ENCODE results near the gene LRP1B. TPM values are rescaled to one million over a fixed set of nuclear protein-coding genes. Genes with fewer than 3 reads are reported as not detected.

Gene LRP1B
- total and polyA plus RNA-seq, 2 experiments from 2014 or later: not detected

DNA sequence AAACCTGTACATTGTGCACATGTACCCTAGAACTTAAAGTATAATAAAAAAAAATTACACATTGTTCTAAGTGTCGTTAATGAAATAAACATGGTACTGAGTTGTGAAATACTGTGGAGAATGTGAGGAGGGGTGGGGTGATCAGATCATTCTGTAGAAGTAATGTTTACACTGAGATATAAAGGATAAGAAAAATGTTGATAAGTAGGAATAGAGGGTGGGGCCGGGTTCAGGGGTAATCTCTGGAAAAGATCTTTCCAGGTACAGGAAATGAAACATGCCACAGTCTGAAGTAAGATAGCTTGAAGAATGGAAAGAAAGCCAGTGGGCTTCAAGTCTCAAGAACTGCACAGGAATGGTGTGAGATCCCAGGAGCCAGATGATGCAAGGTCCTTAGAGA lies 1482.4 kb downstream of the LRP1B start:
- Histone ChIP-seq H3K36me3 (ENCODE audit: low read depth) (no peaks in the 10 kb centered on the region), H3K4me1 (ENCODE audit: insufficient read depth) (no peaks in the 10 kb centered on the region), H3K9me2 (ENCODE audit: insufficient read depth) (no peaks in the 10 kb centered on the region), H3K9me3 (ENCODE audit: low read depth) (no peaks in the 10 kb centered on the region), H3K79me2 (ENCODE audit: insufficient read depth) (no peaks in the 10 kb centered on the region), H3K9ac (no peak overlapping the region), H3K4me3 (no peak overlapping the region), H3K4me2 (ENCODE audit: unreplicated experiment) (no peak overlapping the region), H2AFZ (no peak overlapping the region), H3K27me3 (replicated peaks; ENCODE audit: insufficient read depth) (no peaks in the 10 kb centered on the region), H3F3A (ENCODE audit: insufficient read depth) (no peaks in the 10 kb centered on the region; the same call in 1 of the 2 replicates), H4K20me1 (ENCODE audit: insufficient read depth) (no peaks in the 10 kb centered on the region), H3K27ac (no peak overlapping the region)
- 32 to 36% methylated on average over 2 of the region's 2 CpGs for WGBS, 2 experiments (ENCODE audit: low coverage in 1 of 2, low lambda C conversion rate in 2 of 2, missing lambda C conversion rate in 2 of 2)
- DNase-seq: no peak
- no peak for TF ChIP-seq EZH2 (IDR thresholded peaks at IDR 0.05; ENCODE audit: insufficient read depth, poor library complexity, severe bottlenecking)
- no peak for TF ChIP-seq EZH2phosphoT487 (IDR thresholded peaks at IDR 0.05; ENCODE audit: insufficient read depth, low read depth)
- in situ Hi-C loops (cut with MboI): no loop called here

DNA sequence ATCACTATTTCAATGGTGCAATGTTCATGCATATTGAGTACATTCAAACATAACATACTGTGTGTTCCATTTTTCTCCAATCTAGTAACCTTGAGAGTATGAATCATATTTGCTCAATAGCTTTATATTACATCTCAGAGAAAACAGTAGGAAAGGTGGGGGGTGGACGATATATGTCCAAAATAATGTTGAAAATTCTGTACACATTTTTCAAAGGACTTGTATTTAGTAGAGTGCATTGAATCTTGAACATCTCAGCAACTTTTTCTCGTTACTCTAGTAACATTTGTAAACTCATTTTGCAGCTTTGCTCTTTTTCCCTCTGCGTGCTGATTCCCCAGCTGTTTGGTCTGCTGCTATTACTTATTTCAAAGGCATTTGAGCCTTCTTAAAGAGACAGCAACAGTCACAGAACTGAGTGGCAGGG lies 1487.0 kb downstream of the LRP1B start:
- no peaks in the 10 kb centered on the region for H3K79me2 ChIP-seq (ENCODE audit: insufficient read depth)
- H3K27me3 ChIP-seq (replicated peaks; ENCODE audit: insufficient read depth): no peaks in the 10 kb centered on the region
- no peaks in the 10 kb centered on the region for H3K9me3 ChIP-seq (ENCODE audit: low read depth)
- TF ChIP-seq EZH2 (IDR thresholded peaks at IDR 0.05; ENCODE audit: insufficient read depth, poor library complexity, severe bottlenecking) (no peak), EZH2phosphoT487 (IDR thresholded peaks at IDR 0.05; ENCODE audit: insufficient read depth, low read depth) (no peak)
- no peaks in the 10 kb centered on the region; the same call in 1 of the 2 replicates for H3F3A ChIP-seq (ENCODE audit: insufficient read depth)
- H3K27ac ChIP-seq: no peak overlapping the region
- in situ Hi-C loops (cut with MboI): no loop called here
- WGBS, 2 experiments (ENCODE audit: low coverage in 1 of 2, low lambda C conversion rate in 2 of 2, missing lambda C conversion rate in 2 of 2): 4 to 9% methylated on average over 3 of the region's 3 CpGs
- peak overlapping the region; percentile 46 for H2AFZ ChIP-seq
- no peaks in the 10 kb centered on the region for H3K36me3 ChIP-seq (ENCODE audit: low read depth)
- no peaks in the 10 kb centered on the region for H3K9me2 ChIP-seq (ENCODE audit: insufficient read depth)
- peak; percentile 51 for DNase-seq
- peak overlapping the region; percentile 63 for H3K4me2 ChIP-seq (ENCODE audit: unreplicated experiment)
- no peak overlapping the region for H3K9ac ChIP-seq
- H4K20me1 ChIP-seq (ENCODE audit: insufficient read depth): no peaks in the 10 kb centered on the region
- H3K4me3 ChIP-seq: peak overlapping the region; percentile 34; the same call in 1 of the 2 replicates
- no peaks in the 10 kb centered on the region for H3K4me1 ChIP-seq (ENCODE audit: insufficient read depth)

DNA sequence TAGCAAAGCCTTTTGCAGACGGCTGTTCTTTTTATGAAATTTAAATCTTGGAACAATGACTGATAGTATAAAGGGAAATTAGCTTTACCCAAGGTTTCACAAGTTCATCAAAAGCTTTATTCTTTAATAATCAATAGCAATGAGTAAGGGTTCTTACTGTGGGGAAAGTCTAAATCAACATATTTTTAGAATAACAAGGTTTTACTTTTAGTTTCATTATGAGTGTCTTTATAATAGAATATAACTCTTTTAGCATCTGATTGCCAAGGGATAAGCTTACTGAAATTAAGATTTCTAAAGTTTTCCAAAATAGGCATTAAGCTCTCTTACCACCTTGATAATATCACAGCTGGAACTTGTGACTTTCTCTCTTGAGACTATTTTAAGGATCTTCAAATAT lies 1489.7 kb downstream of the LRP1B start:
- H3K27ac ChIP-seq: no peak overlapping the region
- H3K9me3 ChIP-seq (ENCODE audit: low read depth): no peaks in the 10 kb centered on the region
- in situ Hi-C loops (cut with MboI): no loop called here
- 42 to 59% methylated on average over 1 of the region's 1 CpG for WGBS, 2 experiments (ENCODE audit: low coverage in 1 of 2, low lambda C conversion rate in 2 of 2, missing lambda C conversion rate in 2 of 2)
- H3K4me1 ChIP-seq (ENCODE audit: insufficient read depth): no peaks in the 10 kb centered on the region
- no peak overlapping the region for H2AFZ ChIP-seq
- TF ChIP-seq EZH2 (IDR thresholded peaks at IDR 0.05; ENCODE audit: insufficient read depth, poor library complexity, severe bottlenecking) (no peak), EZH2phosphoT487 (IDR thresholded peaks at IDR 0.05; ENCODE audit: insufficient read depth, low read depth) (no peak)
- H3K9me2 ChIP-seq (ENCODE audit: insufficient read depth): no peaks in the 10 kb centered on the region
- no peak for DNase-seq
- H4K20me1 ChIP-seq (ENCODE audit: insufficient read depth): no peaks in the 10 kb centered on the region
- no peak overlapping the region for H3K4me3 ChIP-seq
- no peaks in the 10 kb centered on the region; the same call in 1 of the 2 replicates for H3F3A ChIP-seq (ENCODE audit: insufficient read depth)
- no peaks in the 10 kb centered on the region for H3K36me3 ChIP-seq (ENCODE audit: low read depth)
- H3K9ac ChIP-seq: no peak overlapping the region
- no peaks in the 10 kb centered on the region for H3K79me2 ChIP-seq (ENCODE audit: insufficient read depth)
- H3K4me2 ChIP-seq (ENCODE audit: unreplicated experiment): no peak overlapping the region
- no peaks in the 10 kb centered on the region for H3K27me3 ChIP-seq (replicated peaks; ENCODE audit: insufficient read depth)

DNA sequence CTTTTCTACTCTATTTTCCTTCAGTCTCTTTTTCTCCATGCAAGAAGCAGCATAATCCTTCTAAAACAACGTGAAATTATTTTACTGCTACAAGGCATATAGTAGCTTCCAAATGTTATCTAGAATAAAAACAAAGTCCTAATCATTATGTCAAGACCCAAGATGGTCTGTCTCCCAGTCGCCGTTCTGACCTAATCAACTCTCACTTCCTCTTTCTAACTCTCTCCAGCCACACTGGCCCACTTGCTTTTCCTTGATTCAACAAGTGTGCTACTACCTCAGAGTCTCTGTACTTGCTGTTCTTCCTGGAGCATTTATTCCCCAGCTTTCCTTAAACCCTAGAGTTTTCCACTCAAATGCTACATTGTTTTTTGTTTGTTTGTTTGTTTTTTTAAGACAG lies 1491.2 kb downstream of the LRP1B start:
- Histone ChIP-seq H3K4me1 (ENCODE audit: insufficient read depth) (no peaks in the 10 kb centered on the region), H3K9me3 (ENCODE audit: low read depth) (no peaks in the 10 kb centered on the region), H3K79me2 (ENCODE audit: insufficient read depth) (no peaks in the 10 kb centered on the region), H3K27me3 (replicated peaks; ENCODE audit: insufficient read depth) (no peaks in the 10 kb centered on the region), H3K36me3 (ENCODE audit: low read depth) (no peaks in the 10 kb centered on the region), H3K4me2 (ENCODE audit: unreplicated experiment) (no peak overlapping the region), H3F3A (ENCODE audit: insufficient read depth) (no peaks in the 10 kb centered on the region; the same call in 1 of the 2 replicates), H4K20me1 (ENCODE audit: insufficient read depth) (no peaks in the 10 kb centered on the region), H3K9me2 (ENCODE audit: insufficient read depth) (no peaks in the 10 kb centered on the region), H3K4me3 (no peak overlapping the region), H2AFZ (no peak overlapping the region), H3K27ac (no peak overlapping the region), H3K9ac (no peak overlapping the region)
- DNase-seq: no peak
- in situ Hi-C loops (cut with MboI): no loop called here
- TF ChIP-seq EZH2phosphoT487 (IDR thresholded peaks at IDR 0.05; ENCODE audit: insufficient read depth, low read depth) (no peak), EZH2 (IDR thresholded peaks at IDR 0.05; ENCODE audit: insufficient read depth, poor library complexity, severe bottlenecking) (no peak)
- 63 to 67% methylated on average over 3 of the region's 3 CpGs for WGBS, 2 experiments (ENCODE audit: low coverage in 1 of 2, low lambda C conversion rate in 2 of 2, missing lambda C conversion rate in 2 of 2)

DNA sequence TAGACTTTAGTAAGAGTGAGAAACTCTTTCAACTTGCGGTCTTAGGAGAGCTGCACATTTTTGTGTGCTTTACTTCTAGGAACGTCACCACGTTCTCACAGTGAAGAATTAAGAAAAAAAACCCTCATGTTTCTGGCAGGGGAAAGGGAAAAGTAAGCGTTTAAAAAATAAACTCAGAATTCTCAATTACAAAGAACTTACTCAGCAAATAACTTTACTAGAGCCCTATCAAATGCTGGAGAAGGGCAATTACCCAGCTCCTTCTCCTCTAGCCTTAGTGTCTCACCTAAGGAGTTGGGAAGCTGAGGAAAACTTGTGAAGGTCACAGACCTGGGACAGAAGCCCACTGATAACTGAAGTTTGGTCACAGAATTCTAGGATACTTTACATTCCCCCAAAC lies 1500.3 kb downstream of the LRP1B start:
- H3K9me3 ChIP-seq (ENCODE audit: low read depth): no peaks in the 10 kb centered on the region
- H3K27ac ChIP-seq: no peak overlapping the region
- H3K36me3 ChIP-seq (ENCODE audit: low read depth): no peaks in the 10 kb centered on the region
- no peaks in the 10 kb centered on the region for H3K4me1 ChIP-seq (ENCODE audit: insufficient read depth)
- no peak overlapping the region for H3K4me3 ChIP-seq
- no peaks in the 10 kb centered on the region for H3K27me3 ChIP-seq (replicated peaks; ENCODE audit: insufficient read depth)
- no peaks in the 10 kb centered on the region for H4K20me1 ChIP-seq (ENCODE audit: insufficient read depth)
- H3K9me2 ChIP-seq (ENCODE audit: insufficient read depth): no peaks in the 10 kb centered on the region
- WGBS, 2 experiments (ENCODE audit: low coverage in 1 of 2, low lambda C conversion rate in 2 of 2, missing lambda C conversion rate in 2 of 2): 47 to 58% methylated on average over 4 of the region's 4 CpGs
- H3K79me2 ChIP-seq (ENCODE audit: insufficient read depth): no peaks in the 10 kb centered on the region
- H2AFZ ChIP-seq: no peak overlapping the region
- in situ Hi-C loops (cut with MboI): no loop called here
- TF ChIP-seq EZH2phosphoT487 (IDR thresholded peaks at IDR 0.05; ENCODE audit: insufficient read depth, low read depth) (no peak), EZH2 (IDR thresholded peaks at IDR 0.05; ENCODE audit: insufficient read depth, poor library complexity, severe bottlenecking) (no peak)
- no peak overlapping the region for H3K9ac ChIP-seq
- no peak for DNase-seq
- no peaks in the 10 kb centered on the region for H3F3A ChIP-seq (ENCODE audit: insufficient read depth)
- no peak overlapping the region for H3K4me2 ChIP-seq (ENCODE audit: unreplicated experiment)
